Activated naive CD4-positive, alpha-beta T cell treated with Interleukin-2 at 50 U/mL for 16 hours (primary cell): ENCODE measurements around the gene PYGB.

Source experiments
- DNase-seq: peaks from one replicate; pipeline ENCODE4 v3.0.0-alpha.2; 2020

PYGB gene

DNA sequence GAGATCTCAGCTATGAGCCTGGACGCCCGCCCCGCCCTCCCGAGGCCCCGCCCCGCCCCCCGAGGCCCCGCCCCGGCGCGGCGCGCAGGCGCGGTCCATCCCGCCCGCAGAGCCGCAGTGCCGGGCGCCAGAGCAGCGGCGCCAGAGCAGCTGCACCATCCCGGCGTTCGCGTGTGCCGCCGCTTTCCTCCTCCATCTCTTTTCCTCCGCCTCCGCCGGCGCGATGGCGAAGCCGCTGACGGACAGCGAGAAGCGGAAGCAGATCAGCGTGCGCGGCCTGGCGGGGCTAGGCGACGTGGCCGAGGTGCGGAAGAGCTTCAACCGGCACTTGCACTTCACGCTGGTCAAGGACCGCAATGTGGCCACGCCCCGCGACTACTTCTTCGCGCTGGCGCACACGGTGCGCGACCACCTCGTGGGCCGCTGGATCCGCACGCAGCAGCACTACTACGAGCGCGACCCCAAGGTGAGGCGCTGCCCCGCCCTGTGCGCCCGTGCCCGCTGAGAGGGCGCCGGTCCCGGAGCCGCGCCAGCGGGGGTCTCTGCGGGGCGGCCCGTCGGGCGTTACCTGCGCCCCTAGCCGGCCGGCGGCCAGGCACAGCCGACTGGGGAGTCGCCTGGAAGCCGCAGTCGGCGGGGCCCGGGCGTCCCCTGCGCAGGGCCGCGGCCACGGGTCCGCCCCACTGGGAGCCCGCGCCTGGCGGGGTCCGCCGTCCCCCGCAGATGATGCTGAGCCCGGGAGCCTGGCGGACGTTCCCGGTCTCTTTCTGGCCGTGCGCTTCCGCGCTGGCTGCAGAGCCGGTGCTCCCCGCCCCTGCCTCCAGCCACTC lies at the start of gene PYGB:
TSS of gene PYGB (plus strand) at position 130 of the 830 bp plus-strand sequence. CDS start at position 224, 94 bp downstream.
- peak; percentile 77 for DNase-seq

DNA sequence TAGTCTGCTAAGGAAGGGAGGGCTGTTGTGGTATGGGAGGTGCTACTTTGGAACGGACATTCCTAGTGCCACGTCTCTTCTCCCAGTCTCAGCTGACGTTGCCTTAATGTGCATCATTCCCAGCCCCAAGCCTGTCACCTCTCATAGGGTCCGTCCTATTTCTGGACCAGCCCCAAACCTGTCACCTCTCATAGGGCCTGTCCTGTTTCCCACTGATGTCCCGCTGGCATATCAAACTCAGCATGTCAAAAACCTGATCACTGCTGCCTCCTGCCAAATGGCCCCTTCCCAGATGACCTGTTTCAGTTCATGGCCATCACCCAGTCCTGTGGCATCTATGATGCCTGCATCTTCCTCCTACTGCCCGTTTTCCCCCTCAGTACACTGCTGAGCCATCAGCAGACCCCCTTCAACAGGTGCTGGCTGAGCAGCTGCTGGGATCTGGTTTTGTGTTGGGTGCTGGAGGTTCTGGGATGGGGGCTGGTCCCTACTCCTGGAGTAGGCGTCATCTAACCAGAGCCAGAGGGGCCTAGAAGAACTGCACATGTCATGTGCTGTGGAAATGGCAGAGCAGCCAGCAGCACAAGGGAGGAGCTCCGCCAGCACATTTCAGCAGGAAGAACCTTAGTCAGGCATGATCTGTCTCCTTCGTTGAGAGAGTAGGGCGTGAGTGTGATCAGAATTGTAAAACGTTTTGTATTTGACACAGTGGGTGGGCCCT lies 49.1 kb upstream of the PYGB start:
- no peak for DNase-seq

DNA sequence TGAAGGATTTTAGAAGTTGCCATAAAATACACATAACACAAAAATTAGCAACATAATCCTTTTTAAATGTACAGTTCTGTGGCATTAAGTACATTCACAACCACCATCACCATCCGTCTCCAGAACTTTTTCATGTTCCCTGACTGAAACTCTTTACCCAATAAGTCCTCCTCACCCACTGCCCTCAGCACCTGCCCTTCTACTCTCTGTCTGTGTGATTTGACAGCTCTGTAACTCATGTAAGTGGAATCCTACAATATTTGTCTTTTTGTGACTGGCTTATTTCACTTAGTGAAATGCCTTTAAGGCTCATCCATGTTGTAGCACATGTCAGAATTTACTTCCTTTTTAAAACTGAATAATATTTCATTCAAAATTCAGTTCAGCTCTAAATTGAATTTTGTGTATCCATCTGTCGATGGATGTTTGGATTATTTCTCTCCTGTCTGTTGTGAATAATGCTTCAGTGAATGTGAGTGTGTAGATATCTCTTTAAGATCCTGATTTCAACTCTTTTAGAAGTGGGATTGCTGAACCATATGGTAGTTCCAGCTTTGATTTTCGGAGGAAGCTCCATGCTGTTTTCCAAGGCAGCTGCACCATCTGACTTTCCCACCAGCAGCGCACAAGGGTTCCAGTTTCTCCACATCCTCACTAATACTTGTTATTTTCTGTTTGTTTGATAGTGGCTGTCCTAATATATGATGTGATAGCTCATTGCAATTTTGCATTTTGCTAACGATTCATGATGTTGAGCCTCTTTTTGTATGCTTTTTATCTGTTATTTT lies 48.2 kb upstream of the PYGB start:
- no peak for DNase-seq

DNA sequence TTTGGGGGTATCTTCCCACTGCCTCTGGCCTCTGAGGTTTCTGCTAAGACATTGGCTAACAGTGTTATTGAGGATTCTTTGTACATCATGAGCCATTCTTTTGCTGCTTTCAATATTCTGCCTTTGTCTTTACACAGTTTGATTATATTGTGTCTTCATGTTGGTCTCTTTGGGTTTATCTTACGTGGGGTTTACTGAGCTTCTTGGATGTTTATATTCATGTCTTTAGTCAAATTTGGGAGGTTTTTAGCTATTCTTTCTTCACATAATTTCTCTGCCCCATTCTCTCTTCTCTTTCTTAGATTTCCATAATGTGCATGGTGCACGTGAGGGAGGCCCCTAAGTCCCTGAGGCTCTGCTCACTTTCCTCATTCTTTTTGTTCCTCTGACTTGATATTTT lies 44.8 kb upstream of the PYGB start:
- no peak for DNase-seq

DNA sequence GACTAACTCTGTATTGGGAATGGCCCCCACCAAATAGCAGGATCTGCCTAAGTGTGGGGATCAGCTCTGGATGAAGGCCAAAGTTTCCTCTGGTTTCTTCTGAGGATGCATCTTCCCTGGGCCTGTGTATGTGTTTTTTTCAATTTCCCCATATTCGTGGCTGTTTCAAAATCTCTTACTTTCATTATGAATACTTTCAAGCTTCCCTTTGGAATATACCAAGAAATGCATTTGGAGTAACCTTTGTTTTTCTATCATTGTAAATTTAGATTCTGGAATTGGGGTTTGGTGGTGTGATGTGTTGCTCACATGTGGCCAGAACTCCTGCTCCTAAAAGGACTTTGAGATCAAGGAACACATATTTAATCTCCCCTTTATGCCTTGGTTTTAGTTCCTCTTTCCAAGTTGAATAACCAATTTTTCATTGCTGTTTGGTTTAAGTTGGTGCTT lies 44.0 kb upstream of the PYGB start:
- no peak for DNase-seq

DNA sequence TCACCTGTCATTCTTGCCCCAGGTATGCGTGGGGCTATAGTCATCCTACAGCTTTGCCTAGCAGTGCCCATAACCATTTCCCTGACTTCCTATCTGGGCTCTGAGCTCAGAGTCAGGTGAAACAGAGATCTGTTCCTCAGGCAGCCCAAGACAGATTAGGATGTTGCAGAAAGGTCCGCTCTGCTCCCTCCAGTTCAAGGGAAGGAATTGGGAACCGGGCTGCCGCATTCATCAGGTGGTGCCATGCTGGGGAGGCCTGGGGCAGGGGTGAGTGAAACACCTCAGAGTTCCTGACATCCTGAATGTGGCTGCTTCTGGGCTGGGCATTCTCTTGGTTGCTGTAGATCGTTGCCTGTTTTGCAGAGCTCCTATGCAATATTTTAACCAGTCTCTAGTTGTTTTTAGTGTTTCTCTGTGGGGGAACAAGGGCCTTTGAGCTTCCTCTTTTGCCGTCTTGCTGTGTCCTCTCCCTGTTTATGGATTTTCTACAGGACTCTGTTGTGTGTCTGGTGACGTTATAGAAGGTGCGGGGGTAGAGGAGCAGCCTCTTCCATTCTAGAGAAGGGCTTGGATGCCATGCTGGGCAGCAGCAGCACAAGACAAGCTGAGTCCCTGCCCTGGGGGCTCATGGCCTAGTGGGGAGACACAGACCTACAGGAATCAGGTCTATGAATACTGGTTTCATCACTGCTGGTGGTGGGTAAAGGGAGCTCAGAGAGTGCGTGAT lies 43.2 kb upstream of the PYGB start:
- no peak for DNase-seq

DNA sequence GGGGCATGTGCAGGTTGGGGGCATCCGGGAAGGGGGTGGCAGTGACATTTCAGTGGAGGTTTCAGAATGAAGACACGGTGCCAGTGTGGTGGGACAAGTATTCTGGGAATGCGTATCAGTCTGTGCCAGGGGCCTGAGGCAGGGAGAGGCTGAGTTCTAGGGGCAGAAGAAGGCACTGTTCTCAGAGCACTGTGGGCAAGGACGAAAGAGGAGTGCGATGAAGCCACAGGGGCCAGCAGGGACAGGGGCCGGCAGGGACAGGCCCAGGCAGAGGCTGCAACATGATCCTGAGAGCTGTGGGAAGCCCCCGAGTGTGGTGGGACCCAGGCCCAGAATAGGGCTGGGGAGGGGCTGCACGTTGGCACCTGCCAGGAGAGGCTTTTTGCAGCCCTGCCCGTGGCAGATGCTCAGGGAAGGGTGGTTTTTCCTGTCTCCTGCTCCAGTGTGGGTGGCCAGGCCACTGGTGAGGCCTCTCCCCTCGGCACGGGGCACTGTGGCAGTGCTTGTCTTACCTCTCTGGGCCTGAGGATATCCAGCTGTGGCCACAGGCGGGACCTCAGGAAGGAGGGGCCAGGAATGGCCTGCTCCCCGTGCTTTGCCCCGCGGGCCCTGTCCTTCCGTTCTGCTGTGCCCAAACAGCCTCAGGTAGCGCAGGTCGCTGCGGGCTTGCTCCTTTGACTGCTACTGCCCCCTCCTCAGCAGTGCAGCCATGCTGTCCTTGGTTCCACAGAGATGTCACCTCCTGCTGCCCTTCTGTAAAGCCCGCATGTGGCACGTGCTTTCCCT lies 42.4 kb upstream of the PYGB start:
- no peak for DNase-seq

DNA sequence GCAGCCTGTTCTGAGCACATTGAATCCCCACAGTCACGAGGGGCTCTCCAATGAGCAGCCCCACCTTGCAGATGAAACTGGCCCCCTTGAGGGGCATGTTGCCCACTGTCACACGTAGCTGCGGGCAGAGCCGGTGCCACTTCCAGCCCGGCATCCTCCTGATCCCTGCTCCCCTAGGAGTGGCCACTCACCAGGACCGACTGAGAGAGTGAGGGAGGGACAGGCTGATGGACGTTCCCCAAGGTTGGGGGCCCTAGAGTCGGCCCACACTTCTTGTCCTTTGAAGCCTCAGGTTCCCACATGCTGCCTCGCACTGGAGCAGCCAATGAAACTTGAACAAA lies 41.9 kb upstream of the PYGB start:
- no peak for DNase-seq

DNA sequence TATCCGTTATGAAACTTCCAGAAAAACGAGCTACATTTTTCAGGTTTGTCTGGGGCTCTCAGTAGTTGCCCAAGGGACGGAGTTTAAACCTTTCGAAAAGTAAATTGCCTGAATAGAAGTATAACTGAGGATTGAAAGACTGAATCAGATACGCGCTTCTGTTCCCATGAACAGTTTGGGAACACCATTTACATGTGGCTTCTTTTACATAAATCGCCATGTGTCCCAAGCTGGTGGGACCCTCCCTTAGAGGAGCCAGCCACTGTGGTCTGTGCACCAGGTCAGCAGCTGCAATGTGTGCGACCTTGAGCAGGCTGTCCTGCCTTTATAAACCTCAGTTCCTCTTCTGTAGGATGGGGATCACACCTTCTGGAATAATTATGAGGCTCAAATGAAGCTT lies 41.3 kb upstream of the PYGB start:
- no peak for DNase-seq

DNA sequence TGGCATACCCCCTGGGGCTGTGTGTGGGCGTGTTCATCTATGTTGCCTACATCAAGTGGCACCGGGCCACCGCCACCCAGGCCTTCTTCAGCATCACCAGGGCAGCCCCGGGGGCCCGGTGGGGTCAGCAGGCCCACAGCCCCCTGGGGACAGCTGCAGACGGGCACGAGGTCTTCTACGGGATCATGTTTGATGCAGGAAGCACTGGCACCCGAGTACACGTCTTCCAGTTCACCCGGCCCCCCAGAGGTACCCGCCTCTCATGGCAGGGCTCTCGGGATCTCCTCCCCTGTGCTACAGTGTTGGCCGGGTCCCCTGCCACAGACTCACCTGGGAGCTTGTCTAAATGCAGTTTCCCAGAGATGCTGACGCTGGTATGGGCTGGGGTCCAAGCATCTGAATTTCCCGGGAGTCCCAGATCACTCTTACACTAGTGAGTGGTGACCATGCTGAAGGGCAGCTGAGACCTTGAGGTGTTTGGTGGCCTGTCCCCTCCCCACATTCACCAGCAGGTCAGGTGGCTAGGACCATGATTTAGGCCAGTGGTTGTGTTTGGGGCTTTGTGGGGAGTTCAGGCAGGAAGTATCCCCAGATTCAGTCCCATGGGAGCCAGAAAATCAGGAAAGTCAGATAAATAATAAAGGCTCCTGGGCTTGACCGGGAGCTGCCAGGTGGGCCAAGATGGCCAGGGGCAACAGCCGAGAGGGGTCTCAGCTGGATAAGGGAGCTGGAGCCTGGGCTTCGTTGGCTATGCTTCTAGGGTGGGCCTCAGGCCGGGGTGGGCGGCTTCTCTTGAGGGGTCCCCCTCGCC lies 40.5 kb upstream of the PYGB start:
- no peak for DNase-seq

DNA sequence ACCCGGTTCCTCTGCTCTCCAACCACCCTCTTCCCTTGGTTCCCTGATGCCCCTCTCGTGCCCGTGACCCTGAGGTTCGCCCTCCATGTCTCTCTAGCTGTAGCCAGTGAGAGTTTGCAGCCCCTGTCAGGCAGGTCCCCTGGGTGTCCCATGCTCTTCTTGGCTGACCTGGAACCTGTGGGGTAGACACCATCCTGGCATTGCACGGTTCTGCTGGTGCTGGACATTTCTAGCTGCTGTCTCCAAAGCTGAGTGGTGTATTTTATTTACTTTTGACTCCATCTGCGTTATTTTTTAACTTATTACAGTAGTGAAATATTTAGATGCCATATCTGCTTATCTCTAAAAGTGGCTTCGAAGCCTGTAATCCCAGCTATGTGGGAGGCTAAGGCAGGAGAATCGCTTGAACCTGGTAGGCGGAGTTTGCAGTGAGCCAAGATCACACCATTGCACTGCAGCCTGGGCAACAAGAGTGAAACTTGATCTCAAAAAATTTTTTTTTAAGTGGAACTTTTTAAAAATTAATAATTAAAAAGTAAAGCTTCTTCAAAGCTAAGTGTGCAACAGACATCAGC lies 39.8 kb upstream of the PYGB start:
- no peak for DNase-seq

DNA sequence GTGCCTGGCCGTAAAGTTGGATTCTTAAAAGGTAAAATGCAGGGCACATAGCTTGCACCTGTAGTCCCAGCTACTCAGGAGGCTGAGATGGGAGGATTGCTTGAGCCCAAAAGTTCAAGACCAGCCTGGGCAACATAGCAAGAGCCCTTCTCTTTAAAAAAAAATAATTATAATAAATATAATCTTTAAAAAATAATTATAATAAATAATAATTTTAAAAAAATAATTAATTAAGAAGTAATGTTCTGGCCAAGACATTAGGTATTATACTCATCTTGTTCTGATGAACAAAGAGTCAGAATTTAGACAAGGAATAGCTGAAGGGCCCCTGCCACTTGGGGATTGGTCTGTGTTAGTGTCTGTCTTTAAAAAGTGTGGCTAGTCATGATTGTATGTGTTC lies 38.5 kb upstream of the PYGB start:
- DNase-seq, result no peak

DNA sequence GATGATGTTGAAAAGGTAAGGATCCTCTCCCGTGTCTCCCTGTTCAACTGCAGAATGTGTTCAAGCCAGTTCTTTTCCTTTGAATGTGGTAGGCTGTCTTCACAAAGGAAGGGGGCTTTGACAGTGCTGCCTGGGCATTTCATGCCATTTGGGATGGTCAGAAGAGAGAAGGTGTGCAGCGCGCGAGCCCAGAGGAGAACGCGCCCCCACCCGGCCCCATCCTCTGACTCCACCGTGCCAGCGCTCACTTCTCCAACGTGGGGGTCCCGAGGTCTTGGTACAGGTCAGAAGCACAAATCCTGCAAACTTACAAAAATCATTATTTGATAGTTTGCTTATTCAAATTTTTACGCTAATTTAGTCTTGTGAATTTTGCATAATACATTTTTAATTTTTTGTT lies 38.0 kb upstream of the PYGB start:
- no peak for DNase-seq

DNA sequence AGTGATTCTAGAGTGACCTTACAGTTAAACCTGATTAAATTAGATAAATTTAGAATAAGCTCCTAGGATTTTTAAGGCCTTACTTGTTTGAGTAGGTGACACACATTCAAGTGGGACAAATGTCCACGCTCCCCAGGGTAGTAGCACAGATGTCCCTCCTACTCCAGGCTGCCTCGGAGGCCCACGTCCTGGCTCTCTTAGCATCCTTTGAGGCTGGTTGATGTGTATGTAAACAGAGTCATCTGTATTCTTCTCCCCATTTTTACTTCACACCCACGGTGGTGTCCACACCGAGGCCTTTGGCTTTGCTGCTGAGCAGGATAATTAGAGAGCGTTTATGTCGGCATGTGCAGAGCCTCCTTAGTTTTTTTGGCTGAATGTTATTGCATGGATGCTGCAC lies 36.6 kb upstream of the PYGB start:
- no peak for DNase-seq

DNA sequence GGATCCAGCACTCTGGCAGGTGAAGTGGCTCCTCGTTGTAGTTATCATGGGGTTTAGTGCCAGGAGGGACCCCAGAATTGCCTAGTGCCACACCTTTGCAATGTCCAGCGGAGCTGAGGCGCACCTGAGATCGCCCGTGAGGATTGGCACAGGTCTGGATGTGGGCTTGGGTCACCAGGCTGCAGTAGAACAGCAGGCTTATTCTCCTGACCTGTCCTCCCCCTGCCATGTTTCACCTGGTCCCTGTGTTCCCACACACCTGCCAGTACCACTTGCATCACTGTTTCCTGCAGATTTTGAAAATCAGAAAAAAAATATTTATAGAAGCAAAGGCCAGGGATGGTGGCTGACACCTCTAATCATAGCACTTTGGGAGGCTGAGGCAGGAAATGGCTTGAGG lies 35.6 kb upstream of the PYGB start:
- DNase-seq, result no peak

DNA sequence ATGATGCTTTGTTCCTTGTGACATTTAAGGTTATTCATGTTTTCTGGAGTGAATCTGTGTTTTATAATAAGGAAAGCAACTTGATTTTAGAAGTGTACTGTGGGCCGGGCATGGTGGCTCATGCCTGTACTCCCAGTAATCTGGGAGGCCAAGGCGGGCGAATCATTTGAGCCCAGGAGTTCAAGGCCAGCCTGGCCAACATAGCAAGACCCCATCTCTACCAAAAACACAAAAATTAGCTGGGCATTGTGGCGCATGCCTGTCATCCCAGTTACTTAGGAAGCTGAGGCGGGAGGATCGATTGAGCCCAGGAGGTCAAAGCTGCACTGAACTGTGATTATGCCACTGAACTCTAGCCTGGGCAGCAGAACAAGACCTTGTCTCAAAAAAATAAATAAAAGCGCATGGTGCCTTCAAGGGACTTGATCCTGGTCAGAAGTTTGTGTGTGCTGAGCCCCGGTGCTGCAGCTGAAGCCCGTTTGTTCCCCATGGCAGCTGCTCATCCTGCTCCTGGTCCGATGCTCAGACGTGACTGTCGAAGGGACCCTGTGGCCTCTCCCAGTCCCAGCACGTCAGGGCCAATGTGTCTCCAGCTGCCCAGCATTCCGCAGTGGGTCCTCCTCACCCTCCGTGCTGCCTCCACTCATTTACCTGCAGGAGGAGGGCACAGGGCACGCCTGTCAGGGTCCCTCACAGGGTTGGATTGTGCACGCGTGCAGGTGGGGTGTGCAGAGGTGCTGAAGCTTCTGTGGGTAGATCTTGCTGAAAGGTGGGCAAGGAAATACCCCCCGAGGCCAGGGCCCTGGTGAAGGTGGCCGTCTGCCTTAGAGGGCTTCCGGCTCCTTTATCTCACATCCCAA lies 34.1 kb upstream of the PYGB start:
- DNase-seq, result no peak

DNA sequence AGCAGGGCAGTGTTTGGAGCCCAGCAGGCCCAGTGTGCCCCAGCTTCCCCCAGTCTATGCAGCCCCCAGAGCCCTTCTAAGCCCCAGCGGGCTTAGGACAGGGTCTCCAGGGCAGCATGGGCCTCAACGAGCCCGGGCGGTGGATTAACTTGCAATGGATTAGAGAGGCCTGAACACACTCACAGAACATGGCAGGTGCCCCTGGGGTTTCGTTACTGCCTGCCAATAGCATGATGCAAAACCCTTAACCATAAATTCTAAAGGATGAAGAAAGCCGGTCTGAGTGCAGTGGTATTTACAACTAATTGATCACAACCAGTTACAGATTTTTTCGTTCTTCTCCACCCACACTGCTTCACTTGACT lies 33.5 kb upstream of the PYGB start:
- no peak for DNase-seq

DNA sequence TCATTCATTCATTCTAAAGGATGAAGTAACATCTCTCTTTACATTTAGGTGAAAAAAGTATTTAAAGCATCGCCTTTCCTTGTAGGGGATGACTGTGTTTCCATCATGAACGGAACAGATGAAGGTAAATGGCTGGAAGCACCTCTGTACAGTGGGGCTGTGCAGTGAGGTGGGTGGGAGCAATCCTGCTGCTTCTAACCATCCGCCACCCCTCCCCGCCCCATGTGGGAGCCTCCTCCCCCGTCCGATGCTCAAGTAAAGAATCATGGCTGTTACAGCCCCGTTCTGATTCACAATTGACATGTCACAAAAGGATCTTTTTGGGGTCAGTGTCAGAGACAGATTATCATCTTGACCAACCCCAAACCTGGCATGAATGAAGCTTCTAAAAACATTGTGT lies 33.1 kb upstream of the PYGB start:
- DNase-seq, result no peak

DNA sequence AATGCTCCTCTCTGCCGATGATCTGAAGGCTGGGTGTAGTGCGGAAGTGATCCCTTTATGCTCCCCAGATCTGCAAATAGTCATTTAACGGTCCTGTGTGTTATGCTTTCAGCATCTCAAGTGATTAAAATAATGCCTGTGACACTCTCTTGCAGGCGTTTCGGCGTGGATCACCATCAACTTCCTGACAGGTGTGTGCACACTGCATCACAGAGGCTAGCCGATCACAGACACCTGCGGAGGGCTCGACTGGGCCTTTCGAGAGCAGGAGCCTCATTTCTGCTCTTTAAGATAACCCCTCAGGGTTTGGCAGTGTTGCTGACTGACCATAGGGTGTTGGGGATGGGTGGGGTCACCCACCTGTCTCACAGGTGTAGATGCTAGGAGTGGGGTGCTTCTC lies 32.4 kb upstream of the PYGB start:
- no peak for DNase-seq
